Neuron (in vitro differentiated cells): Measurements from ENCODE around the gene RBMS2.
"Not testable (repeated sequence)": the region's sequence is repeated elsewhere in the genome, so short reads cannot be mapped to it uniquely, and the experiment has no call there.

Experiments used
- H2AFZ ChIP-seq: one replicate; pipeline ENCODE4 v1.6.1; 2013; ENCODE audit warnings: low read depth, mild to moderate bottlenecking, inconsistent platforms, low read length, moderate library complexity
- H3K27me3 ChIP-seq: one replicate; pipeline ENCODE4 v1.6.1; 2013; ENCODE audit warnings: low read length; ENCODE audit not compliant: insufficient read depth
- H3K36me3 ChIP-seq: one replicate; pipeline ENCODE4 v1.6.1; 2013; ENCODE audit warnings: low read length; ENCODE audit not compliant: insufficient read depth
- H3K4me1 ChIP-seq: one replicate; pipeline ENCODE4 v1.6.1; 2013; ENCODE audit warnings: low read length; ENCODE audit not compliant: insufficient read depth
- H3K4me3 ChIP-seq: 2 replicates; pipeline ENCODE4 v1.5.1; 2013; ENCODE audit warnings: mild to moderate bottlenecking, low read length, moderate library complexity
- H3K9me3 ChIP-seq: one replicate; pipeline ENCODE4 v1.6.1; 2013; ENCODE audit warnings: low read length

The RBMS2 gene

GRCh38 chr12:56574210-56574609 is 52.6 kb downstream of the RBMS2 start:
- Histone ChIP-seq H3K4me1 (no peaks in the 10 kb centered on the region), H2AFZ (no peak overlapping the region), H3K4me3 (no peak overlapping the region), H3K27me3 (no peaks in the 10 kb centered on the region), H3K36me3 (peaks cover 32% of the 10 kb centered on the region), H3K9me3 (no peaks in the 10 kb centered on the region)

DNA sequence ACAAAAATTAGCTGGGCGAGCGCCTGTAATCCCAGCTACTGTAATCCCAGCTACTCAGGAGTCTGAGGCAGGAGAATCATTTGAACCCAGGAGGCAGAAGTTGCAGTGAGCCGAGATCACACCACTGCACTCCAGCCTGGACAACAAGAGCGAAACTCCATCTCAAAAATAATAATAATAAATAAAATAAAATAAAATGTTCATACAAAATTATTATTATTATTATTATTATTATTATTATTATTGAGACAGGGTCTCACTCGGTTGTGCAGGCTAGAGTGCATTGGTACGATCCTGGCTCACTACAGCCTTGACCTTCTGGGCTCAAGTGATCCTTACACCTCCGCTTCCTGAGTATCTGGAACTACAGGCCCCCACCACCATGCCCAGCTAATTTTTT is 55.6 kb downstream of the RBMS2 start:
- H3K27me3 ChIP-seq, H2AFZ ChIP-seq, H3K9me3 ChIP-seq, H3K4me3 ChIP-seq, H3K4me1 ChIP-seq: not testable (repeated sequence)
- H3K36me3 ChIP-seq: peaks cover 32% of the 10 kb centered on the region

DNA sequence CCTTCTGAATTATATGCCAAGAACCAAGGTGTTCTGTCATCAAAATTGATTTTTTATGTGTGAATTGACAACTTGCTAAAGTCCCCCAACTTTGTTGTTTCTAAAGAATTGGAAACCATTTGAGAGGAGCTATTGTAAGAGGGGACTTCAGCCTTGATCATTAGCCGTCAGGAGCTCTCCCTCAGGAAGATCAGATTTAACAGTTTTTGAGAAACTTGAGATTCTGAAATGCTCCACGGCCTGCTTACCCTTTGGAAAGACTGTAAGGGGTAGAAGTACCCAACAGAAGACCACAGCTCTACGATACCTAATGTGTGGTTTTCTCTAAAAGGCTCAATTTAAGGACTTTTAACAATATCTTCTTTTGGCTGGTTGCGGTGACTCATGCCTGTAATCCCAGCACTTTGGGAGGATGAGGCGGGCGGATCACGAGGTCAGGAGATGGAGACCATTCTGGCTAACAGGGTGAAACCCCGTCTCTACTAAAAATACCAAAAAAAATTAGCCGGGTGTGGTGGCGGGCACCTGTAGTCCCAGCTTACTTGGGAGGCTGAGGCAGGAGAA is 57.4 kb downstream of the RBMS2 start:
- no peak overlapping the region for H2AFZ ChIP-seq
- peaks cover 29% of the 10 kb centered on the region for H3K36me3 ChIP-seq
- no peaks in the 10 kb centered on the region for H3K9me3 ChIP-seq

GRCh38 chr12:56581418-56582145 is 60.0 kb downstream of the RBMS2 start:
- H3K9me3 ChIP-seq: no peaks in the 10 kb centered on the region
- H3K4me1 ChIP-seq: no peaks in the 10 kb centered on the region
- peaks cover 27% of the 10 kb centered on the region for H3K36me3 ChIP-seq
- H2AFZ ChIP-seq: no peak overlapping the region
- no peak overlapping the region for H3K4me3 ChIP-seq
- no peaks in the 10 kb centered on the region for H3K27me3 ChIP-seq

More for the DNA sequence above, 57.4 kb downstream of the RBMS2 start:
- H3K4me3 ChIP-seq: no peak overlapping the region
- no peaks in the 10 kb centered on the region for H3K4me1 ChIP-seq
- H3K27me3 ChIP-seq: no peaks in the 10 kb centered on the region

DNA sequence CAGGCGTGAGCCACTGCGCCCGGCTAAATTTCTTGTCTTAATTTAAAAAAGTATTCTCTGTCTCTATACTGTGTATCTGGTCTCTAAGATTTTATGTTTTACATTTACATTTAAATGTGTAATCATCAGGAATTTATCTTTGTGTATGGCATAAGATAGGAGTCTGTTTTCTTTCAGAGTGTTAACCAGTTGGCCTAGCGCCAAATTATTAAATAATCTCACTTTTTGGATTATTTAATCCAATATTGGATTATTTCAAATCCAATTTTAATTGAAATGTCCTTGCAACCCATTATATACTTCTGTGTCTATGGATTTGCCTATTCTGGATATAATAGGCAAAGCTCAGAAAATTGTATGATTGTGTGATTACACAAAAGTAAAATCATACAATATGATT is 63.5 kb downstream of the RBMS2 start:
- no peaks in the 10 kb centered on the region for H3K4me1 ChIP-seq
- peaks cover 42% of the 10 kb centered on the region for H3K36me3 ChIP-seq
- H3K4me3 ChIP-seq: no peak overlapping the region

GRCh38 chr12:56589783-56590182 is 68.2 kb downstream of the RBMS2 start:
- Histone ChIP-seq H3K27me3 (no peaks in the 10 kb centered on the region), H2AFZ (no peak overlapping the region), H3K4me1 (no peaks in the 10 kb centered on the region), H3K9me3 (no peaks in the 10 kb centered on the region), H3K36me3 (peaks cover 30% of the 10 kb centered on the region), H3K4me3 (no peak overlapping the region)

More for the DNA sequence above, 63.5 kb downstream of the RBMS2 start:
- Histone ChIP-seq H2AFZ (no peak overlapping the region), H3K27me3 (no peaks in the 10 kb centered on the region), H3K9me3 (no peaks in the 10 kb centered on the region)

GRCh38 chr12:56590237-56590830 is 68.7 kb downstream of the RBMS2 start:
- no peak overlapping the region for H3K4me3 ChIP-seq
- H3K36me3 ChIP-seq: peaks cover 28% of the 10 kb centered on the region
- H3K4me1 ChIP-seq: no peaks in the 10 kb centered on the region
- no peaks in the 10 kb centered on the region for H3K9me3 ChIP-seq
- H3K27me3 ChIP-seq: no peaks in the 10 kb centered on the region
- H2AFZ ChIP-seq: no peak overlapping the region

DNA sequence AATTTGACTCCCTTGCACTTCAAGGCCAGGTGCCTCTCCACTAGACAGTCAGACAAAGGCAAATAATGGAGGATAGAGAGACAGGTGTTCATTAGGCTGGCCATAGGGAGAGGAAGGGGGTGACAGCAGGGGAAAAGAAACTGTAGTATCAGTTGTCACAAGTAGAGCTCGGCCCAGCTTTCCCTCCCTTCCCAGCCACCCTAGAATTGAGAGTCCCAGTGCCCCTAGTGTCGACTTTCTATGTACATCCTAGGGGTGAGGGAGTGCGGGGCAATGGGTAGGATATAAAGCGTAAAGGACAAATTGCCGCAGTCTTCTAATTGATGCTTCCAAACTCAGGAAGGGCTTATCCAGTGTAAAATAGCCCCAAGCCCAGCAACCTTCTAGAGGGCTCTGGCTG is 69.5 kb downstream of the RBMS2 start:
- Histone ChIP-seq H3K4me1 (no peaks in the 10 kb centered on the region), H3K9me3 (no peaks in the 10 kb centered on the region), H2AFZ (no peak overlapping the region), H3K4me3 (no peak overlapping the region), H3K27me3 (no peaks in the 10 kb centered on the region), H3K36me3 (peaks cover 32% of the 10 kb centered on the region)

DNA sequence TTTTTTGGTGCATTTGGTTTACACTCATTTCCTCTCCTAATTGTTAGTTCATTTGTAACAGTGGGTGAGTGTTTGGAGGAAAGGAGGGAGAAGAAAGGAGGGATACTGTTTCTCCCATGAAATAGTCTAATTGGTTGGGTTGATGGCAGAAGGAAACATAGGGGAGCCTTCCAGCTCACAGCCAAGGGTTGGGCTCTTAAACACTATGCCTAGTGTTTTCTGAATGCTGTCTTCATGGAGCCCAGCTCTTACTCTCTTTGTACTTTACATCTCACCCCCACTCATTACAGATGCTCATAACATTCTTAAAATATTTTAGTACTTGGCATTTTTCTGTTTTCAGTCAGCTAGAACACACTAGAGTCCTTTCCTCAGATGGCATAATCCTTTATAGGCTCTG is 70.3 kb downstream of the RBMS2 start:
- no peak overlapping the region for H3K4me3 ChIP-seq
- H2AFZ ChIP-seq: no peak overlapping the region
- H3K27me3 ChIP-seq: no peaks in the 10 kb centered on the region
- H3K36me3 ChIP-seq: peaks cover 35% of the 10 kb centered on the region
- no peaks in the 10 kb centered on the region for H3K9me3 ChIP-seq
- no peaks in the 10 kb centered on the region for H3K4me1 ChIP-seq

DNA sequence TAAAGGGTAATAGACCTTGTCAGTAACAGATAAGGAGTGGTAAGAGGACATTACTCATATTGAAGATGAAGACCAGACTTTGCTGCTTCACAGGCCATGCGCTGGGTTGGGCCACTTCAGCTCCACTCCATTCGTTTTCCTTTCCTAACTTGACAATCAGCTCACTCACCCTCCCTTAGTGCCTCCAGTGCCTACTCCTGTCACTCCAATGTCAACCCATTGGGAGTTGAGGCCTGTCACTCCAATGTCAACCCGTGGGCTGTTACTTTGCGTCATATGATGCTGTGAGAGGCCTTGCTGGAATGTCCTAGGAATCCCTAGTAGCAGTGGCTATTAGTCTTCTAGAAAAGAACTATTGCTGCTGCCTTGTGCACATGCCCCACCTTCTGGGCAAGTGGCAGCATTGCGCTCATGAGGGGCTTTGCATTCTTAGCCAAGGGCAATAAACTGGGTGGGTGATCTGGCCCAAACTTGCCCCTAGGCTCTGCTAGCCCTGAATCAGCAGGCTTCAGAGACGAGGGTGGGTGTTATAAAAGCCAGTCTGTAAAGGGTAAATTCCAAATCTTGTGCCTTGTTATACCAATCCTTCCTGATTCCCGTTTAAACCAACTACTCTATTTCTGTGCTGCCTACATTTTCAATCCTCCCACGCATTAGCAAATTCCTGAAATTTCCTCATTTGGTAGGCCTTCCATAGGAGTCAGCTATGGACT is 72.4 kb downstream of the RBMS2 start:
- H3K4me3 ChIP-seq: no peak overlapping the region
- no peaks in the 10 kb centered on the region for H3K4me1 ChIP-seq
- H3K9me3 ChIP-seq: no peaks in the 10 kb centered on the region
- H3K27me3 ChIP-seq: no peaks in the 10 kb centered on the region
- H3K36me3 ChIP-seq: peaks cover 36% of the 10 kb centered on the region
- H2AFZ ChIP-seq: no peak overlapping the region

DNA sequence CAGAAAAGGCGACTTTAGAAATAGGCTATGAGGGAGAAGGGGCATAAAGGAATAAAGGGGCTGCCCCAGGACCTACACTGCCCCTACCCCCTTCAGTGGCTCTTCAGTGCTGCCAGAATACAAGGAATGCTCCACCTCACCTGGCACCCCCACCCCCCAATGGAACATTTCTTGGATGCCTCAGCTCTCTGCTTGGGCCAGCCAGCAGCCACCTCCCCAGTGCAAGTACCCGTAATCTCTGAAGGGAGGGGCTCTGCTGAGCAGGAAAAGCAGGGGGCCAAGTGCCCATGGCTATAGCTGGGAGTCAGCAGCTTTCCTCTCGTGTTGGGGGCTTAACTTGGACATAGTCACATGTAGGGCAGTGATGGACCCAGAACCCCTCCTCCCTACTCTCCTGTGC is 75.2 kb downstream of the RBMS2 start:
- no peaks in the 10 kb centered on the region for H3K4me1 ChIP-seq
- H3K9me3 ChIP-seq: no peaks in the 10 kb centered on the region
- H2AFZ ChIP-seq: no peak overlapping the region
- peaks cover 56% of the 10 kb centered on the region for H3K36me3 ChIP-seq
- H3K27me3 ChIP-seq: no peaks in the 10 kb centered on the region
- no peak overlapping the region for H3K4me3 ChIP-seq

DNA sequence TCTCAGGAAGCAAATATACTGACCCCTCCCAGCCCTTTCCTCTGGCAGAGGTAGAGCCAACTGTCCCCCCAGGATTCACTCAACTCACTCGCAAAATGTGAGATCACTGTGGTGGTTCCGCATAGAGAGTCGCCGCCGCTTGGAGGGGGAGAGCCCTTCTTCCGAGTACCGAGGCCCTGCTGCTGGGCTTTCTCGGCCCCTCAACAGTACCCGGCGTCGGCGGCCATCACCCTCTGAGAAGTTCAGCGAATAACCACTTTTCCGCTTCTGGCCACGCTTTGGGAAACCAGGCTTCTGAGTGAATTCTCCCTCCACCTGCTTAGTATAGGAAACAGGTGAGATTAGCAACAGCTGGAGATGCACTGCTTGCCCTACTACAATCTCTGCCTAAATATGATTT is 77.4 kb downstream of the RBMS2 start:
- peaks cover 77% of the 10 kb centered on the region for H3K36me3 ChIP-seq

DNA sequence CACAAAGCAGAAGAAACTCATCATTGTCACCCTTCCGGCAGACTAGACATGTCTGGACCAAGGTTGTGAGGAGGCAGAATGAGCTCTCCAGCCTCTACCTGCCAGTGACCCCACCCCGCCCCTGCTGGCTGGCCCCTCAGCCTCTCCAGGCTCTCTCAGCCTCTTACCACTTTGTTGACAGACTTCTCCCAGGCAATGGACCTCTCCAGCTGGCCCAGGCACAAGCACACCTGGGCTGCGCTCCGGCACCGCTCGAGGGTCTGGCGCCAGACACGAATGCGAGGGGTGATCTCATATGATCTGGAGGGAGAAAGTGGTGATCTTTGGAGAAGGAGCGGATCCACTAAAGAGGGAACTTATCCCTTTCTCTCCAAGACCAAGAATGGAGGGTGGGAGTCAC is 78.2 kb downstream of the RBMS2 start:
- no peaks in the 10 kb centered on the region for H3K4me1 ChIP-seq
- H3K9me3 ChIP-seq: no peaks in the 10 kb centered on the region
- H3K36me3 ChIP-seq: peaks cover 85% of the 10 kb centered on the region
- H3K27me3 ChIP-seq: no peaks in the 10 kb centered on the region
- H3K4me3 ChIP-seq: no peak overlapping the region
- no peak overlapping the region for H2AFZ ChIP-seq

More for the DNA sequence above, 77.4 kb downstream of the RBMS2 start:
- no peaks in the 10 kb centered on the region for H3K27me3 ChIP-seq
- no peak overlapping the region for H2AFZ ChIP-seq
- no peaks in the 10 kb centered on the region for H3K9me3 ChIP-seq
- H3K4me1 ChIP-seq: no peaks in the 10 kb centered on the region
- no peak overlapping the region for H3K4me3 ChIP-seq
